Effector CD8-positive, alpha-beta T cell (primary cell): Measurements from ENCODE around the gene ASB6.

Experiments used
- DNase-seq: peaks from one replicate; lab custom pipeline; 2025; lab: John Stamatoyannopoulos, UW
- total RNA-seq, 4 experiments: gene quantifications; one replicate each; lab custom pipeline; 2026; lab: John Stamatoyannopoulos, UW

The ASB6 gene
- total RNA-seq = 52.0 to 65.4 (median 58.3) reads per million in 4 experiments

- DNase-seq = peak; percentile 91
These were observed at the start of gene ASB6 for GRCh38 chr9:129641750-129642585. ASB6 (minus strand) TSS chr9:129642151; CDS start chr9:129641999, 152 bp downstream.

DNA sequence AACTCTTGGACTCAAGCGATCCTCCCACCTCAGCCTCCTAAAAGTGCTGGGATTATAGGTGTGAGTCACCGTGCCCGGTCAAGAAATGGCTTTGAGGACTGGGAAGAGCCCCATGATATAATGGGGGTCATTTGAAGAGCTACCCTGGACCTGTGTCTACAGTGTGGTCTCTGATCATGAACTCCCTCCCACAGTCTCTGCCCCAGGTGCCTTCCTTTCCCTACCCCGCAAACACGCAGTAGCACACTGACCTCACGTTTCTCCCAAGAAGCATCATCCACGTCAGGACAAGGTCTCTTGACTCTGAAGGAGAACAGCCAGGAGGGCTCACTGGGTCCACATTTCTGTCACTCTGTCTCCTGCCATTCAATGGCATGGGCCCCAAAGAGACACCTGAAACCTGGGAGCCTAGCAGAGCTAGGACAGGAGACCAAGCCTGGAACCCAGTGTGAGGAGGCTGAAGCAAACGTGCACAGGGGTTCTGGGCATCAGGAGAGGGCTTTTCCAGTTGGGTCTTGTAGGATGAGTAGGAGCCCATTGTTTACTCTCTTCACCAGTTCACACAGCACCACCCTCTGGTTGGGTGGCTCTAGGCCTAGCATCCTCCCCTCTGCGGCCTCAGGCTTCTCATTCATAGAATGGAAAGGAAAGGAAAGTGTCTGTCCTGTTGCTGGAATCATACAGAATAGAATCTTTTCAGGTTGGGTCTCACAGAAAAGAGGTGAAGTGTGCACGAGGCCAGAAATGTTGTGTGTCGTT is 46.5 kb upstream of the ASB6 start:
- DNase-seq = no peak

GRCh38 chr9:129687391-129687790 is 45.4 kb upstream of the ASB6 start:
- DNase-seq = no peak

DNA sequence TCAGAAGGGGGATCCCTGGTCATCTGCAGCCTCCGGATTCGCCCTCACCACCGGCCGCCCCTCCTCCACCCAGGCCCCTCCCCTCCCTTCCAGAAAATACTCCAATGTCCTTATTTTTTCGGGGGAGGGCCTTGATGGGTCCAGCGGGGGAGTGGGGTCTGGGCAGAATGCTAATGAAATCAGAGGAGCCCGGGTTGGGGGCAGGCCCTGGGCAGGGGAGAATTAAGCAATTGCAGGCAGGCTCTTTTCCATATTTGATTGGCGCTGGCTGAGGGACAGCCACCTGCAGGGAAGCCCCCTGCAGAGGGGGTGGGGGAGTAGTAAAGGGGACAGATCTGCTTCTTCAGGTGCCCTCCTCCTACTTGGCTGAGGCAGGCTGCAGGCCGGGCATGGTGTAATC is 44.8 kb upstream of the ASB6 start:
- DNase-seq = no peak

- DNase-seq = no peak
These were observed 43.9 kb upstream of the ASB6 start for GRCh38 chr9:129685933-129686259.

DNA sequence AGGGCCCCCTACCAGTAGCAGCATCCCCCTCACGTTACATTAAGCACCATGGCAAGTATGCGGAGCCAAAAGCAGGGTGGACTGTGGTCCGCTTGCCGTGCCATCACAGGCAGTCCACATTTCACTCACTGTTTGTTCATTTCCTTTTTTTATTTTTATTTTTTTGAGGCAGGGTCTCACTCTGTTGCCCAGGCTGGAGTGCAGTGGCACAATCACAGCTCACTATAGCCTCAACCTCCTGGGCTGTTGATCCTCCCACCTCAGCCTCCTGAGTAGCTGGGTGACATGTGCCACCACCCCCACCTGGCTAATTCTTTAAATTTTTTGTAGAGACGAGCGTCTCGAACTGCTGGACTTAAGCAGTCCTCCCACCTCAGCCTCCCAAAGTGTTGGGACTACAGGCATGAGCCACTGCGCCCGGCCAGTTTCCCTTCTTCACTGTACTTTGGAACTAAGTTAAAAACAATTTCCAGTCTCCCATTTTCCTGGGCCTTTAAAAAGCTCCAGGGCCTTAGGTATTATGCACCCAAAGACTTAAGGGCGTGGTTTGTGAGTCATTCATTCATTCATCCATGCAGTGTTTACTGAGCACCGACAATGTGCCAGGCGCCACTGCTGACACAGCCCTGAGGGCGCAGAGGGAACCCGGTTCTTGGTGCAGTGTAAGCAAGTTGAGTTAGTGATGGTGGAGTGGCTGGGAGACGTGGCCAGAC is 43.4 kb upstream of the ASB6 start:
- no peak for DNase-seq

GRCh38 chr9:129682381-129682780 is 40.4 kb upstream of the ASB6 start:
- no peak for DNase-seq

DNA sequence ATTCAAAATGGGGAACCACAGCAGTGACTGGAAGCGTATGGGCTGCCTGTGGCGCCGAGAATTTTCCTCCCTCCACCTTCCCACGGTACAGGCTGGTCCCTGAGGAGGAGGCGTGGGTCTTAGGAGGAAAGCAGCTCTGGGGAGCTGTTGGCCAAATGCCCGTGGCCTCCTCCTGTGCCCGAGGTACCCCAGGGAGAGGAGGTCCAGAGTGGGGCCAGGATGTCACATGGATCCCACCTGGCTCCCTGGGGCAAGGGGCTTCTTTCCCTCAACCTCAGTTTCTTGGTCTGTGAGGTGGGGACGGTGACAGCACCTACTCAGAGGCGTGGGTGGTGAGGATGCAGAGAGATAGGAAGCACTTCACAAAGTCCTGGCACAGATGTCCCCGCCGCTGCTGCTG is 40.0 kb upstream of the ASB6 start:
- DNase-seq = no peak

DNA sequence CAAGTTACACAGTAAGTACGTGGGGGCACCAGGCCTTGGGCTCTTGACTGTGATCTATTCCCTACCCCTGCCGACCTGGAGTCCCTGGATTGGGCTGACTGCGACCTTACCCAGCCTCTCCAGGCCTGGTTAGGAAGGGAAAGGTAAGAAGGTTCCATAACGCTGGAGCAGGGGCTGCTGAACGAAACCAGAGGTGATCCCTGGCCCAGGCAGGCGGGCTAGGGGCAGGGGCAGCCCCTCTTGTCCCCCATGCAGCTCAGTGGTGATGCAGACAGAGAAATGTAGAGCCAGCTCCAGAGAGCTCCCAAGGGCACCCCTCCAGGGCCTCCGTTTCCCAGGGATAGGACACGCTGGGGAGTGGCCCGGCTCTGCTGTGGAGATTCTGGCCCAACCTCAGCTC is 37.6 kb upstream of the ASB6 start:
- DNase-seq = no peak

- no peak for DNase-seq
These were observed 36.9 kb upstream of the ASB6 start for GRCh38 chr9:129678844-129679243.

- DNase-seq = no peak
These were observed 35.5 kb upstream of the ASB6 start for GRCh38 chr9:129677456-129677855.

GRCh38 chr9:129676975-129677374 is 35.0 kb upstream of the ASB6 start:
- no peak for DNase-seq

DNA sequence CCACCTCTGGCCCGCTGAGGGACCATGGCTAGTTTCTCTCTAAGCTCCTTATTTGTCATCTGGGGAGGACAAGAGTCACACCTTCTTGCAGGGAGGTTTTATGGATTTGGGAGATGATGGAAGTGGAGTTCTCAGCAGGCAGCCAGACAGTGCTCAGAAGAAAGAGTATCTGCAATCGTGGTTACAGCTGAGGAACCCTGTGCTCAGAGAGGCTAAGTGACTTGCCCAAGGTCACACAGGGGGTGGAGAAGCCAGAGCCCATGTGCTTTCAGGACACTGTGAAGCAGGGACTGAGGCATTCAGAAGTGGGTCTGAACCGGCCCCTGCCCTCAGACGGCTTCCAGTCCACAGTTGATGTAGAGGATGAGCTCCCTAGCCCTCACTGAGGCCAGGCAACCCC is 34.3 kb upstream of the ASB6 start:
- no peak for DNase-seq

- DNase-seq = no peak
These were observed 33.7 kb upstream of the ASB6 start for GRCh38 chr9:129675620-129676019.

GRCh38 chr9:129674229-129674628 is 32.3 kb upstream of the ASB6 start:
- no peak for DNase-seq

- DNase-seq = no peak
These were observed 31.7 kb upstream of the ASB6 start for GRCh38 chr9:129673602-129674001.

DNA sequence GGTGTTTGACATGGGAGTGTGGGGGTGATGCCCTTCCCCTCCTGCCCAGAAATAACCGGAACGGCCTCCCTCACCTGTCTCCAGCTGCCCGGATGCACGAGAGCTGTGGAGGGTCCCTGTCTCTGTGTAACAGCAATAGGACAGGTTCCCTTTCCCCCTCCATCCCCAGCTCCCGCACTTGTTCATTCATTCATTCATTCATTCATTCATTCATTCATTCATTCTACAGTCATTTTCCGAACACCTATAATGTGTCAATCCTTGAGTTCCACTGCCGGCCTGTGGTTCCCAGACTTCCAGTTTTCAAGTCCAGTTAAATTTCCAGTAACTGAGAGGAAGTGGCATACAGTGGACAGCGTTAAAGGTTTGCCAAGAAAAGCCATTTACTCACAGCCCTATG is 30.8 kb upstream of the ASB6 start:
- no peak for DNase-seq

DNA sequence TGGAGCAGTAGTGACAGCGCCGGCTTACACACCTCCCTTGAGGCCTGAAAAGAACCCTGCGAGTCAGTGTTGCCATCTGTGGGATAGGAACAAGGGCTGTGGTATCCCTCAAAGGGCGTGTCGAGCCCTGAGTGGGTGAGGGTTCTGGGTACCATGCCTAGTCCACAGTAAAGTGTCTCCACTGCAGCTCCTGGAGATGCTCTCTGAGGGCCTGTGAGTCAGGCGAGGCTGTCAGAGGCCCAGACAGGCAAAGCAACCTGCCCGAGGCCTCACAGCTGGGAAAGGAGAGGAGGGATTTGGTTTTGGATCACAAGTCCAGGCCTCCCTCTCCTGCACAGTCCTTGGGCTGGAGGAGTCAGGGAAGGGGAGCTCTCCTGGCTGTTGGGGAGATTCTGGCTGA is 29.6 kb upstream of the ASB6 start:
- no peak for DNase-seq

GRCh38 chr9:129671065-129671464 is 29.1 kb upstream of the ASB6 start:
- DNase-seq = no peak

- DNase-seq = no peak
These were observed 28.0 kb upstream of the ASB6 start for GRCh38 chr9:129669946-129670345.

DNA sequence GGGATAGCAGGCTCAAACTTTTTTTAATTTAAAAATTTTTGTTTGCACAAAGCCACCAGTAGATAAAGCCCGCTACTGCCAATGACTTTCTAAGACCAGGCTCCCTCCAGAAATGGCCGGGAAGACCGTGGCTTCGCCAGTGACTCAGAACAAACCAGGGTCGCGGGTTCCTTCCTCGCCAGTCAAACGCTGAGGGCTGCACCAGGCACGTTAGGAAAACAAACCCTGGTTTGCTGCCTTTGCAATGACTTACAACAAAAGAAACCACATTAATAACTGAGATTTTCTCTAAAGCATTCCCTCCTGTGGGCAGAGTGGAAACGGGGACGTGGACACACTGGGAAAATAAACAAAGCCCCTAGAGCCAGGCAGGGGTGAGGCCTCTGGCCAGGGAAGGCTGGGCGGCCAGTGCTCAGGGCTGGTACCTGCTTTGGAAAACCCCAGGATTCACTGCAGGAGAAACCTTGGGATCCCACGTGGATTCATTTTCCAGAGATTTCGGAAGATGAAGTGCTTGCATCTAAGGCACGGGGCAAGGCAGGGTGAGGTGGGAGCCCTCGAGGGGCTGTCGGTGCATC is 27.3 kb upstream of the ASB6 start:
- no peak for DNase-seq

DNA sequence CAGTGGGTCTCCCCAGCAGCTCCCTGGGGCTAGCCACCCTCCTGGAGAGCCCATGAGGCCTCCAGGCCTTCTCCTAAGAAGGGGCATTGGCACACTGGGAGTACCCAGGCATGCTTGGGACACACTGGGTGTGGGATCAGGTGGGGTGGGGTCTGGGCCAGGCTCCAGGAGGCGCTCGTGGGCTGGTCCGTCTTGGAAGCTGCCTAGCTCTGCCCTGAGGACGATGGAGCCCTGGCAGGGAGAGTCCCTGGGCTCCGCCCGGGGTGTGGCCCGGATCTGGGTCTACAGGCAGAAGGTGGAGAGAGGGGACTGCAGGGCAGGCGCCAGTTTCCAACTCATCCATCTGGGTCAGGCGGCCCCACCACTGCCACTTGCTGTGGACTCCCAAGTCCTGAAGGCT is 25.9 kb upstream of the ASB6 start:
- DNase-seq = no peak
